Fibroblast of lung (primary cell): Measurements from ENCODE around the gene COL25A1.

Source experiments
- CTCF ChIP-seq, 2 donors: IDR thresholded peaks in 1 of 2; conservative IDR thresholded peaks in 1 of 2; 1 replicate in 1 of 2; 2 replicates in 1 of 2; pipeline ENCODE4 v1.5.1; 2011 to 2012; ENCODE audit warnings: low read length in 2 of 2, control low read depth in 1 of 2, inconsistent platforms in 1 of 2, low read depth in 1 of 2, mild to moderate bottlenecking in 1 of 2
- EZH2 ChIP-seq: IDR thresholded peaks from 2 replicates; pipeline ENCODE4 v1.5.1; 2012; ENCODE audit warnings: low read length, control low read depth, mild to moderate bottlenecking; ENCODE audit errors: missing control alignments

- TF ChIP-seq CTCF (conservative IDR thresholded peaks at IDR 0.05 in 1 of 2, IDR thresholded peaks at IDR 0.05 in 1 of 2; ENCODE audit: low read depth in 1 of 2, low read length in 2 of 2): no peak
- TF ChIP-seq EZH2: no peak
Measured at GRCh38 chr4:109053257-109053656, 249.2 kb downstream of the COL25A1 start.
